IMR-90 (cell line): ENCODE data around the gene FAM227B. TPM values are rescaled to one million over a fixed set of nuclear protein-coding genes. Genes with fewer than 3 reads are reported as not detected.
"Not testable (repeated sequence)": the region's sequence is repeated elsewhere in the genome, so short reads cannot be mapped to it uniquely, and the experiment has no call there.

ENCODE experiments used
- ATAC-seq: fragments of 200-7000 bp; cut with Tn5 transposase; 2 replicates; pipeline ENCODE4 v1.9.1; 2020; ENCODE audit warnings: low read depth, mild to moderate bottlenecking, moderate library complexity
- BruUV-seq: library from RNA; stranded (reverse); fragments of 400-500 nt; replicated peaks from 2 replicates; lab custom pipeline; 2021; lab: Mats Ljungman, UMichigan
- CTCF ChIA-PET: fragments of 300-600 bp; formaldehyde crosslinking; extraction: SDS; loops from one replicate; lab custom pipeline; 2021; ENCODE audit warnings: antibody characterized with exemption; lab: Yijun Ruan, JAX
- POLR2A ChIA-PET: fragments of 300-600 bp; sonication (Branson Sonifier 250); formaldehyde crosslinking; loops from one replicate; lab custom pipeline; 2022; ENCODE audit warnings: antibody characterized with exemption; ENCODE audit not compliant: unreplicated experiment; lab: Charles Lee
- DNase-seq: peaks from one replicate; pipeline ENCODE4 v3.0.0; 2013
- H2AFZ ChIP-seq: replicated peaks from 2 replicates; pipeline ENCODE3; 2013; ENCODE audit warnings: low read length, mild to moderate bottlenecking; ENCODE audit not compliant: poor library complexity
- H2AK5ac ChIP-seq: 2 replicates; pipeline ENCODE4 v1.6.1; 2013; ENCODE audit warnings: low read depth, low read length, inconsistent platforms
- H2AK9ac ChIP-seq: replicated peaks from 2 replicates; pipeline ENCODE3; 2013; ENCODE audit warnings: mild to moderate bottlenecking, low read depth, low read length, moderate library complexity; ENCODE audit not compliant: poor library complexity
- H2BK120ac ChIP-seq: 2 replicates; pipeline ENCODE4 v1.6.1; 2013; ENCODE audit warnings: low read depth, low read length, inconsistent platforms
- H2BK15ac ChIP-seq: 3 replicates; pipeline ENCODE4 v1.6.1; 2013; ENCODE audit warnings: low read depth, low read length, inconsistent platforms
- H2BK20ac ChIP-seq: 2 replicates; pipeline ENCODE4 v1.6.1; 2013; ENCODE audit warnings: low read depth, mild to moderate bottlenecking, inconsistent platforms, low read length, moderate library complexity
- H2BK5ac ChIP-seq: 2 replicates; pipeline ENCODE4 v1.6.1; 2013; ENCODE audit warnings: mild to moderate bottlenecking, low read depth, low read length, inconsistent platforms; ENCODE audit not compliant: poor library complexity, severe bottlenecking
- H3K14ac ChIP-seq: replicated peaks from 2 replicates; pipeline ENCODE4 v1.6.1; 2013; ENCODE audit warnings: low read depth, low read length, inconsistent platforms
- H3K18ac ChIP-seq: 2 replicates; pipeline ENCODE4 v1.6.1; 2013; ENCODE audit warnings: low read depth, low read length, control low read depth
- H3K23ac ChIP-seq: 2 replicates; pipeline ENCODE4 v1.6.1; 2013; ENCODE audit warnings: low read depth, low read length, inconsistent platforms
- H3K27ac ChIP-seq: 2 replicates; pipeline ENCODE4 v1.5.1; 2013; ENCODE audit warnings: mild to moderate bottlenecking, control low read depth, low read length; ENCODE audit not compliant: insufficient read depth
- H3K27me3 ChIP-seq: 2 replicates; pipeline ENCODE4 v1.6.1; 2013; ENCODE audit warnings: low read length; ENCODE audit not compliant: control insufficient read depth, insufficient read depth
- H3K36me3 ChIP-seq: 2 replicates; pipeline ENCODE4 v1.6.1; 2013; ENCODE audit warnings: low read length, mixed read lengths; ENCODE audit not compliant: control insufficient read depth, insufficient read depth
- H3K4ac ChIP-seq: 2 replicates; pipeline ENCODE4 v1.6.1; 2013; ENCODE audit warnings: low read depth, low read length, inconsistent platforms
- H3K4me1 ChIP-seq: 2 replicates; pipeline ENCODE4 v1.6.1; 2013; ENCODE audit warnings: low read length, mixed read lengths; ENCODE audit not compliant: control insufficient read depth, insufficient read depth
- H3K4me2 ChIP-seq: 2 replicates; pipeline ENCODE4 v1.6.1; 2013; ENCODE audit warnings: low read depth, mild to moderate bottlenecking, control low read depth, low read length, moderate library complexity
- H3K4me3 ChIP-seq: 2 replicates; pipeline ENCODE4 v1.5.1; 2013; ENCODE audit warnings: low read depth, mild to moderate bottlenecking, control low read depth, low read length, moderate library complexity; ENCODE audit not compliant: insufficient read depth
- H3K56ac ChIP-seq: 2 replicates; pipeline ENCODE4 v1.6.1; 2013; ENCODE audit warnings: low read length, inconsistent platforms; ENCODE audit not compliant: insufficient read depth; ENCODE audit errors: extremely low read depth
- H3K79me1 ChIP-seq, 2 experiments: 2 replicates each; pipeline ENCODE4 v1.6.1; 2013; ENCODE audit warnings: low read length in 2 of 2, inconsistent platforms in 1 of 2, low read depth in 1 of 2
- H3K9ac ChIP-seq: 2 replicates; pipeline ENCODE4 v1.6.1; 2013; ENCODE audit warnings: low read depth, low read length, control low read depth
- H3K9me1 ChIP-seq: 2 replicates; pipeline ENCODE4 v1.6.1; 2013; ENCODE audit warnings: low read length, inconsistent platforms; ENCODE audit not compliant: insufficient read depth
- H3K9me3 ChIP-seq: 2 replicates; pipeline ENCODE4 v1.6.1; 2013; ENCODE audit warnings: low read length; ENCODE audit not compliant: control insufficient read depth, insufficient read depth
- H4K20me1 ChIP-seq: 2 replicates; pipeline ENCODE4 v1.6.1; 2013; ENCODE audit warnings: low read length, inconsistent platforms; ENCODE audit not compliant: insufficient read depth
- H4K5ac ChIP-seq: 2 replicates; pipeline ENCODE4 v1.6.1; 2013; ENCODE audit warnings: mild to moderate bottlenecking, low read depth, low read length, control low read depth
- H4K8ac ChIP-seq, 2 experiments: 2 replicates each; pipeline ENCODE4 v1.6.1; 2013; ENCODE audit warnings: low read depth in 2 of 2, low read length in 2 of 2, control low read depth in 1 of 2, inconsistent platforms in 1 of 2
- H4K91ac ChIP-seq: 2 replicates; pipeline ENCODE4 v1.6.1; 2013; ENCODE audit warnings: low read depth, low read length, inconsistent platforms; ENCODE audit not compliant: insufficient read depth
- MAFK ChIP-seq: IDR thresholded peaks from 2 replicates; pipeline ENCODE4 v1.6.1; 2012; ENCODE audit warnings: low read depth, low read length, improper control_type of control experiment
- WGBS, 2 experiments: methylation state at CpG; one replicate each; pipeline versions ENCODE4 v1.1.5 to v1.1.7; 2013; ENCODE audit warnings: missing lambda C conversion rate in 2 of 2; ENCODE audit not compliant: insufficient read length in 1 of 2; ENCODE audit errors: extremely low coverage in 2 of 2; 5-methylcytosine and 5-hydroxymethylcytosine counted together
- dilution Hi-C: fragments of 300-500 bp; cut with HindIII; formaldehyde crosslinking; loops from one replicate; pipeline ENCODE4 v1.14.3; 2018; ENCODE audit warnings: low sequenced_read_pairs; ENCODE audit not compliant: unreplicated experiment
- in situ Hi-C: fragments of 300-500 bp; cut with MboI; formaldehyde crosslinking; loops from 3 replicates; pipeline ENCODE4 v1.14.3; 2019; ENCODE audit warnings: low sequenced_read_pairs, inconsistent platforms, mixed read lengths
- intact Hi-C: fragments of 100-400 bp; cut with micrococcal nuclease; formaldehyde crosslinking; loops from 2 replicates; pipeline ENCODE4 v1.10.0; 2022
- polyA plus RNA-seq, 3 experiments: library from polyadenylated mRNA; depleted of rRNA; stranded (reverse); fragments of >200 nt; gene quantifications; 2 replicates each; pipeline ENCODE4 v1.2.3, GENCODE V29; 2012; ENCODE audit warnings: low replicate concordance in 1 of 3
- total RNA-seq: library from RNA; depleted of rRNA; stranded (reverse); fragments of >200 nt; gene quantifications from 2 replicates; pipeline ENCODE4 v1.2.3, GENCODE V29; 2012

Gene FAM227B
- total and polyA plus RNA-seq, 2 of the 4 experiments (the other 2 are of a cell fraction), result 1.8 to 3.0 TPM

- H3K9me3 ChIP-seq, H3K4me1 ChIP-seq, dilution Hi-C loops, H2AFZ ChIP-seq, H4K91ac ChIP-seq, BruUV-seq, H3K4me3 ChIP-seq, H4K20me1 ChIP-seq, CTCF ChIA-PET, DNase-seq, H4K5ac ChIP-seq, H3K56ac ChIP-seq, H4K8ac ChIP-seq, H3K79me1 ChIP-seq, H3K9ac ChIP-seq, H2BK15ac ChIP-seq, ATAC-seq, H2AK9ac ChIP-seq, H3K27ac ChIP-seq, H2BK20ac ChIP-seq, H3K9me1 ChIP-seq, H3K27me3 ChIP-seq, H3K23ac ChIP-seq, POLR2A ChIA-PET, in situ Hi-C loops, H3K4me2 ChIP-seq, H2BK5ac ChIP-seq, H2AK5ac ChIP-seq, H3K14ac ChIP-seq, H3K4ac ChIP-seq, intact Hi-C loops, H2BK120ac ChIP-seq, H3K18ac ChIP-seq: not testable (repeated sequence)
- peak; percentile 90 for TF ChIP-seq MAFK
- H3K36me3 ChIP-seq, result peaks cover 11% of the 10 kb centered on the region
These were observed 141.6 kb downstream of the FAM227B start for GRCh38 chr15:49478982-49479381.

DNA sequence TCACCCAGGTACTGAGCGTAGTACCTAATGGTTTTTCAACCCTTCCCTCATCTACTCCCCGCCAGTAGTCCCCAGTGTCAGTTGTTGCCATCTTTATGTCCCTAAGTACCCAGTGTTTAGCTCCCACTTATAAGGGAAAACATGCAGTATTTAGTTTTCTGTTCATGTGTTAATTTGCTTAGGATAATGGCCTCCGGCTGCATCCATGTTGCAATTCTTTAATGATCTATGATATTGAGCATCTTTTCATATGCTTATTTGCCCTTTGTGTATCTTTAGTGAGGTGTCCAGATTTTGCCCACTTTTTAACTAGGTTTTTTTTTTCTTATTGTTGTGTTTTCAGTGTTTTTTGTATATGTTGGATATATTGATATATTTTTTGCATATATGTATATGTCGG lies 142.6 kb downstream of the FAM227B start:
- H3K9ac ChIP-seq, H4K91ac ChIP-seq, H2BK15ac ChIP-seq, intact Hi-C loops, CTCF ChIA-PET, H2BK120ac ChIP-seq, H4K5ac ChIP-seq, H3K27me3 ChIP-seq, DNase-seq, H3K9me1 ChIP-seq, H3K23ac ChIP-seq, H2AK5ac ChIP-seq, H2BK5ac ChIP-seq, BruUV-seq, H3K4me2 ChIP-seq, dilution Hi-C loops, H3K14ac ChIP-seq, H3K79me1 ChIP-seq, H2BK20ac ChIP-seq, H3K9me3 ChIP-seq, H3K36me3 ChIP-seq, in situ Hi-C loops, H3K56ac ChIP-seq, H2AK9ac ChIP-seq, H3K4ac ChIP-seq, H3K18ac ChIP-seq, H4K8ac ChIP-seq, H3K4me1 ChIP-seq, H3K4me3 ChIP-seq, H4K20me1 ChIP-seq, H3K27ac ChIP-seq, ATAC-seq, POLR2A ChIA-PET, H2AFZ ChIP-seq: not testable (repeated sequence)
- WGBS, 2 experiments, result no CpG with 5 or more reads among the region's 4 CpGs
